HG03457 (cell line): ENCODE results near the gene B4GALT7.

ENCODE experiments used
- ATAC-seq: cut with Tn5 transposase; IDR thresholded peaks from one replicate; pipeline ENCODE4 v1.9.1; 2021; ENCODE audit warnings: moderate number of reproducible peaks; ENCODE audit not compliant: unreplicated experiment

Gene B4GALT7

GRCh38 chr5:177592905-177593304 lies 7.0 kb upstream of the B4GALT7 start:
- ATAC-seq: no peak

DNA sequence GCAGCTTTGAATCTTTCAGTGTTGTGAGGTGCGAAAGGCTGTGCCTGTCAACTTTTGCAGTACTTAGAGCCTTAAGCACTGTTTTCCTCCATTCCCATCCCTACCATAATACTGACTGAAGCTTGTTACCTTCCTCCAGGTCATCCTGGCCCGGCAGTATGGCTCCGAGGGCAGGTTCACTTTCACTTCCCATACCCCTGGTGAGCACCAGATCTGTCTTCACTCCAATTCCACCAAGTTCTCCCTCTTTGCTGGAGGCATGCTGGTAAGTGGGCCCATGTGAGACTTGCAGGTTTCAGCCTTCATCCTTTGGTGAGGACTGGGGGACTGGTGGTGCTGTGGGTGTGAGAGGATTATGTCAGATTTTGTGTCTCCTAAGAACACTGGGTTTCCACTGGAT lies 6.4 kb upstream of the B4GALT7 start:
- ATAC-seq: no peak

DNA sequence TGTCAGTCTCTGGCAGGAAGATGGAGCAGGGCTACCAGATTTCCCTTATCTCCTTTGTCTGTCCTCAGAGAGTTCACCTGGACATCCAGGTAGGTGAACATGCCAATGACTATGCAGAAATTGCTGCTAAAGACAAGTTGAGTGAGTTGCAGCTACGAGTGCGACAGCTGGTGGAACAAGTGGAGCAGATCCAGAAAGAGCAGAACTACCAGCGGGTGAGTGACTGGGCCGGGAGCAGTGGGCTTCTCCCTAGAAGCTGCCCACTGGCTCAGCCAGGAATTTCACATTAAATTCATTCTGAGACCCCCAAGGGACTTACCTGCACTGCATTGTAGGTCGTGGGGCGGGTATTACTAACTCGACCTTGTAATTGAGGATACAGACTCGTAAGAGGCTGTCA lies 5.9 kb upstream of the B4GALT7 start:
- no peak for ATAC-seq

DNA sequence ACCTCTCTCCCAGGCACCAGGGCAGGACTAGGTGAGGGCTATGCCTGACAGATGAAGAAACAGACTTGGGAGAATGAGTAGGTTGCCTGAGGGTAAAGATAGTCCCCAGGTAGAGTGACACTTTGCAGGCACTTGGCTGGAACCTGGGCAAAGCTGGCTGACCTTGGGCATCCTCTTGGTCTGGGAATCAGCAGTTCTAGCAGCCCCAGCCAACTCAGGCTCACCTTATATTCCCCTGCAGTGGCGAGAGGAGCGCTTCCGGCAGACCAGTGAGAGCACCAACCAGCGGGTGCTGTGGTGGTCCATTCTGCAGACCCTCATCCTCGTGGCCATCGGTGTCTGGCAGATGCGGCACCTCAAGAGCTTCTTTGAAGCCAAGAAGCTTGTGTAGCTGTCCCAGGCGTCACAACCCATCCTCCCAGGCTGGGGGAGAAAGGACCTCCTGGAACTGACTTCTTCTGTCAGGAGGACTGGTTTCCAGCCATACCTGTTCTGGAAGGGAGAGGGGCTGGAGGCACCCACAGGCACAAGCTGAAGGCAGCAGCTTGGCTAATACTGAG lies 4.8 kb upstream of the B4GALT7 start:
- ATAC-seq: no peak

GRCh38 chr5:177595991-177596774 lies 3.7 kb upstream of the B4GALT7 start:
- ATAC-seq: no peak

DNA sequence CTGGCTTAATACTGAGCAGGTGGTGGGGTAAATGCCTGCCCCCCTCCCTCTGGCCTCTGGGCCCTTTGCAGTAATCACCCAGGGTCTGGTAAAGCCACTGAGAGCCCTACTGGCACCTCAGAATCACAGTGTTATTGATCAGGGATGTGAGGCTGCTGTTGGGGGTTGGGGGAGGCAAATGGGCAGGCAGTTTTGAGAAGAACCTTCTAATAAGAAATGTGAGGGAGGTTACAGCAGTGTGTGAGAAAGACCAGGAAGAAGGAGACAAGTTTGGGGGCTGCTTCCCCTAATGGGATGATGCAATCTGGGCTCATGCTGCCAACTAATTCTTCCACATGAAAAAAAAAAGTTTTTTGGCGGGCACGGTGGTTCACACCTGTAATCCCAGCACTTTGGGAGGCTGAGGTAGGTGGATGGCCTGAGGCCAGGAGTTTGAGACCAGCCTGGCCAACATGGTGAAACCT lies 3.1 kb upstream of the B4GALT7 start:
- no peak for ATAC-seq

DNA sequence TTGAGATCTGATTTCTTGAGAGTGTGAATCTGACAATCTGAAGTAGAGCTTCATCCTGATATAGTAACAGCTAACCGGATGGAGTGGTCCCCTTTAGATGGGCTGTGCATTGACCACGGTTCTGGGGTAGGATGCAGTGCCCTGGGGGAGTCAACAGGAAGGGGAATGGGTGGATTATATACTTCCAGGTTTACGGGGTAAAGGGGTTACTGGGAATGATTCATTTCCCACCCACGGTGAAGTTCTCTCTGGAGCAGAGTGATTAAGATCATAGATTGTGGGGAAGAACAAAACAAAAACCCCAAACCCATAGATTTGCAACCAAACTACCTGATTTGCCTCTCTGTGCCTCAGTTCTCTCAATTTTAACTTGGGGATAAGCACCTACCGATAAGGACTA lies 1.5 kb upstream of the B4GALT7 start:
- no peak for ATAC-seq

GRCh38 chr5:177600508-177601018 lies 631 bp downstream of the B4GALT7 start:
- ATAC-seq: no peak

DNA sequence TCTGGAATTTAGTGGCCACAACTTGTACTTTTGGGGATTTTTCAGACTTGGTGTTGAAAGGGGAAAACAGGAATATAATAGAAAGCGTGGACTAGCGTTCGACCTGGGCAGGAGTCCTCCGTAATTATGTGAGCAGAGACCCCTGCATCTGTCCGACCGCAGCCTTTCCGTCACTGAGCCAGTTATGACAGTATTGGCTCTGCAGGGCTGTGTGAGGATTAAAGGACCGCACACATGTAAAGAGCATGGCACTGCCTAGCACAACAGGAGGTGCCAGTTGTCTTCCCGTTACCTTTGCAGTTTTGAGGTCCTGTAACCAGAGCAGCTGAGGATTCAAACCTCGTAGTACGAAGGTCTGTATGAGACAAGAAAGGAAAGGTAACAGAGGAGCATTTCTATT lies 1.2 kb downstream of the B4GALT7 start:
- no peak for ATAC-seq

DNA sequence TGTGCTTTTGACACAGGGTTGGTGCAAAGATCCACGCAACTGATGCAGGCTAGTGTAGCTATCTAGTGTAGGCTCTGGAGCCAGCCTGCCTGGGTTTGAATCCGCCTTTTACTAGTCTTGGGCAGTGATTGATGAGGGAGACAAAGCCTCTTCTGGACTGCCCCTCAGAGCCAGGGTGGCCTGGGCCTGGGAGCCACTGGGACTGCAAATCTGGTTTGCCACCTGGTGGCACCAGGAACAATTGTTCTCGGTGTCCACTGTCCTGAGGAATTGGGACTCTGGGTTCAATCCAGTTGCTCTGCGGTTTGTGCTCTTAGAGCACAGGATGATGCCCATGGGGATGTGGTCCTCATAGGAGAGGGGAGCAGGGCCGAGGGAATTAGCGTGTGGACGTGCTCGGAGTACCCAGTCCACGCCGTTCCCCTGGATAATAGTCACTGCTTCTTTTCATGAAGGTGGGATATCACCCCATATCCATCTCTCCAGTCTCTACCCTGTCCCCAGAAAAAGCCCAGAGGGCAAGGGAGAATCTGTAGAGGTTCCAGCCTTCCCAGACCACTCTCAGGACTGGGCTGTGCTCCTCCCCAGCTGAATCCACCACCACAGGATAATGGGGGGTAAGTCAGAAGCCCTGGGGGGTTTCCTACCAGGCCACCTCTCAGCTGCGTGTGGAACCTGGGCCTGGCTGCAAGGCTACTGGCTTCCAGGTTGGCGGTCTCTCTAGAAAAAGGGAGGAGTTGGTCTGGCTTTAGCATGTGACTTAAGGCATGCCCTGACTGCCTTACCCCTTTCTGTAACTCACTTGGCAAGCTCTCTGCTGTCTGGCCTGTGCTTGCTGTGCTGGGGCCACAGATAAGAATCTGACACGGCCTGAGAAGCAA lies 1.9 kb downstream of the B4GALT7 start:
- ATAC-seq: no peak

DNA sequence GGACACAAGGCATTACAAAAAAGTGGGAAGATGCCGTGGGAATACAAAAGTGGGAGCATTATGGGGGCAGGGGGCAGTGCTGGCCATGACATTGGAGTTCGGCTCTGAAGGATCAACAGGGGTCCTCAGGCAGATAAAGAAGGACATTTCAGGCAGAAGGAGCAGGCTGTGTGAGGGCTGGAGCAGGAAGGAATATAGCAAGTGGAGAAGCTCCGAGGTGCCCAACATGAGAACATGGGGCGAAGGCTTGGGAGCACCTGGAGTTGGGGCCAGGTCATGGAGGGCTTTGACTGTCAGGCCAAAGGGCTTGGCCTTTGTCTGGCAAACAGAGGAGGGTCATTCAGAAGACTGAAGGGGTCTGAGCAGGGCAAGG lies 2.5 kb downstream of the B4GALT7 start:
- no peak for ATAC-seq

- no peak for ATAC-seq
Measured at GRCh38 chr5:177603631-177604030, 3.7 kb downstream of the B4GALT7 start.

DNA sequence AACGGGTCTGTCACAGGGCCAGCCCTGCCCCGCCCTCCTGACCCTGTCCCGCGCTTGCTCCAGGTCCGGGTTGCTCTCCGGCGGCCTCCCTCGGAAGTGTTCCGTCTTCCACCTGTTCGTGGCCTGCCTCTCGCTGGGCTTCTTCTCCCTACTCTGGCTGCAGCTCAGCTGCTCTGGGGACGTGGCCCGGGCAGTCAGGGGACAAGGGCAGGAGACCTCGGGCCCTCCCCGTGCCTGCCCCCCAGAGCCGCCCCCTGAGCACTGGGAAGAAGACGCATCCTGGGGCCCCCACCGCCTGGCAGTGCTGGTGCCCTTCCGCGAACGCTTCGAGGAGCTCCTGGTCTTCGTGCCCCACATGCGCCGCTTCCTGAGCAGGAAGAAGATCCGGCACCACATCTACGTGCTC lies 4.2 kb downstream of the B4GALT7 start:
- no peak for ATAC-seq

DNA sequence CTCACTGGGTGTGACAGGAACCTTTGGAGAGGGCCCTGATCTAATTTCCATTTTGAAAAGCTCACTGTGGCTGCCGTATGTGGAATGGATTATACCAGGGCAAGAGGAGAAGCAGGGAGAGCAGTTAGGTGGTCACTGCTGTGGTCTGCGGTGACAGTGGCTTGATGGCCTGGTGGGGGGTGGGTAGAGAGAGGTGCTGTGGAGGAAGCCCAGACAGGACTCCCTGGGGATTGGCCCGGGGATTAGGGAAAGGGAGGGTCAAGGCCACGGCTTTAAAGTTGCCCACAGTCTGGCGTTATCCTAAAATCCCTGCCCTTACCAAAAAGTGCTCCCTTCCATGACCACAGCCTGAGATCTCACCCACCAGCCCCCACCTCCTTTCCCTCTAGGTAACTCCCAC lies 4.7 kb downstream of the B4GALT7 start:
- ATAC-seq: no peak

DNA sequence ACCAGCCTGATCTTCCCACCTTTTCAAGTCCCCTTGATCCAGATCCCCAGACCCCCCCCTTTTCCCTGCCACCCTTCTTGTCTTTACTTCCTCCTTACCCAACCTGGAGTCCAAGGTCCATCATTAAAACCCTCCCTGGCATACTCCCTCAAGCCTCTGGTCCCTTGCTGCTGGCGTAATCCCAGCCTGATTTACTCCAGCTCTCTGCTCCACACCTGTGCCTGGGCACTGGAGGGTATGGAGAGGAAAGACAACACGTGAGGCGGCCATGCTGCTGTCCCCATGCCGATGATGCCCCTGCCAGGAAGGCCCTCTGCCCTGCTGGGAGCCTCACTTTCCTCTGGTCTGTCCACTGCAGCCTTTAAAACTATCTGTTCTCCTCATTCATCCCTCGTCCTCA lies 5.1 kb downstream of the B4GALT7 start:
- ATAC-seq: no peak

GRCh38 chr5:177605667-177606066 lies 5.7 kb downstream of the B4GALT7 start:
- no peak for ATAC-seq

DNA sequence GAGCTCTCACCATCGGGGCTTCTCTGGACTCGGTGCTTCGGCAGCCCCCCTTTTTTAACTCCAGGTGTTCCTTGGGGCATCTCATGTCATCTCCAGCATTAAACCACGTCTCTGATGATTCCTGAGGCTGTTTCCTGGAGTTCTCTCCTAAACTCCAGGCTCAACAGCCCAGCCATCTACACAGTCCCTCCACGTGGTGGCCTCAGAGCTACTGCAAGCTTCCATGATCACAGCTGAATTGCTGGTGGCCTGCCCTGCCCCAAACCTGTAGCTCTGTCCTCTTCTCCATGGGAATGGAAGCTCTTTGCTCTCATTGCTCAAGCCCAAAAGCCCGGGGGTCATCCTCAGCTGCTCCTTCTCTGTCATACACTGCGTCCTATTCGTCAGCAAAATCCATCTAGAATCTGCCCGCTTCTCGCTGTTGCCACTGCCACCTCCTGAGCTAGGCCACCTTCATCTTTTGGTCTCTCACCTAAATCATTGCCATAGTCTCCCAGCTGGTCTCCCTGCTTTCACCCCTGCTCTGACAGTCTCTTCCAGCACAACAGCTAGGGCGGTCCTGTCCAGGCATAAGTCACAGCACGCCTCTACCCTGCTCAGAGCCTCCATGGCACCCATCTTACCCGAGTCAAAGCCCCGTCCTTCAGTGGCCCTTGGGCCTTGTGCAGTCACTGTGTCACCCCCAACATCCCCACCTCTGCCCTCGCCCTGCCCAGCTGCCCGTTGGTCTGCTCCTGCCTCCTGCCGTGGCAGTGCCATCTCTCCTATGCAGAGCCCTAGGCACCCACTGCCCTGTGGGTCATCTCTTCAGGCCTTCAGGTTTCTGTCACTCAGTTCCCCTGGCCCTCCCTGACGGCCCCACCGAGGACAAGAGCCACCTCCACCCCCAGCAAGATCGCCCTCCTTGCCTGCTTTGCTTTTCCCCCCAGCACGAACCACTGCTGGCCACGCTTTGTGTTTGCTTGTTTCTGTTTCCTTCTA lies 6.4 kb downstream of the B4GALT7 start:
- ATAC-seq: no peak

DNA sequence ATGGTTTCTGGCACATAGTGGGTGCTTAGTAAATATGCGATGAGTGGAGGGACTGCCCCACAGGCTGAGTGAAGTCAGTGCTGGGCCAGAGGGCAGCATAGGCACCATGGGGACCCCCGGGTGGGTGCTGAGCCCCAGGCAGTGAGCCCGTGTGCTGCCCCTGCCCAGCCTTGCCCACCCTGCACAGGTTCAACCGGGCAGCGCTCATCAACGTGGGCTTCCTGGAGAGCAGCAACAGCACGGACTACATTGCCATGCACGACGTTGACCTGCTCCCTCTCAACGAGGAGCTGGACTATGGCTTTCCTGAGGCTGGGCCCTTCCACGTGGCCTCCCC lies 7.2 kb downstream of the B4GALT7 start:
- no peak for ATAC-seq

GRCh38 chr5:177607452-177608192 lies 7.7 kb downstream of the B4GALT7 start:
- no peak for ATAC-seq
